ENCODE data around the gene CA9. TPM values are rescaled to one million over a fixed set of nuclear protein-coding genes. Genes with fewer than 3 reads are reported as not detected.
A peak's percentile ranks its signal among the peaks of the same experiment; 100 is the strongest.
"Not testable (repeated sequence)": the region's sequence is repeated elsewhere in the genome, so short reads cannot be mapped to it uniquely, and the experiment has no call there.

Gene CA9
- total RNA-seq (ENCODE audit: insufficient read depth, low replicate concordance), result 13.0 TPM

DNA sequence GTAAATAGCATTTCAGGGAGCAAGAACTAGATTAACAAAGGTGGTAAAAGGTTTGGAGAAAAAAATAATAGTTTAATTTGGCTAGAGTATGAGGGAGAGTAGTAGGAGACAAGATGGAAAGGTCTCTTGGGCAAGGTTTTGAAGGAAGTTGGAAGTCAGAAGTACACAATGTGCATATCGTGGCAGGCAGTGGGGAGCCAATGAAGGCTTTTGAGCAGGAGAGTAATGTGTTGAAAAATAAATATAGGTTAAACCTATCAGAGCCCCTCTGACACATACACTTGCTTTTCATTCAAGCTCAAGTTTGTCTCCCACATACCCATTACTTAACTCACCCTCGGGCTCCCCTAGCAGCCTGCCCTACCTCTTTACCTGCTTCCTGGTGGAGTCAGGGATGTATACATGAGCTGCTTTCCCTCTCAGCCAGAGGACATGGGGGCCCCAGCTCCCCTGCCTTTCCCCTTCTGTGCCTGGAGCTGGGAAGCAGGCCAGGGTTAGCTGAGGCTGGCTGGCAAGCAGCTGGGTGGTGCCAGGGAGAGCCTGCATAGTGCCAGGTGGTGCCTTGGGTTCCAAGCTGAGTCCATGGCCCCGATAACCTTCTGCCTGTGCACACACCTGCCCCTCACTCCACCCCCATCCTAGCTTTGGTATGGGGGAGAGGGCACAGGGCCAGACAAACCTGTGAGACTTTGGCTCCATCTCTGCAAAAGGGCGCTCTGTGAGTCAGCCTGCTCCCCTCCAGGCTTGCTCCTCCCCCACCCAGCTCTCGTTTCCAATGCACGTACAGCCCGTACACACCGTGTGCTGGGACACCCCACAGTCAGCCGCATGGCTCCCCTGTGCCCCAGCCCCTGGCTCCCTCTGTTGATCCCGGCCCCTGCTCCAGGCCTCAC lies at the start of gene CA9:
Gene CA9, plus strand, starts transcription at position 797 of the 893 bp plus-strand sequence. Its CDS starts 32 bp downstream, at position 829.
- DNase-seq (ENCODE audit: low spot score), result no peak

DNA sequence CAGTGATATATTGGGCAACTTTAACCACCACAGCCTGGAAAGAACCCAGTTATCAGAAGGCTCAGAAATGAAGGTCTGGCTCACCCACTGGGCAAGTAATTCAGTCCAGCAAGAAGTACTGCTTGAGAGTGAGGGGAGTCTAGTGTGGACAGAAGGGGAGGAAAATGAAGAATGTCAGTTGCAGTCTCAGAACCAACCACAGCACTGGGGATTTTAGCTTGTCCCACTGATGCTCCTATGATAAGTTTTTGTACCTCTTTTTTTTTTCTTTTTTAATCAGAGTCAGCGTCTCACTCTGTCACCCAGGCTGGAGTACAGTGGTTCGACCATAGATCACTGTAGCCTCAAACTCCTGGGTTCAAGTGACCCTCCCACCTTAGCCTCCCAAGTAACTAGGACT lies 46.2 kb upstream of the CA9 start:
- no peak for DNase-seq (ENCODE audit: low spot score)

DNA sequence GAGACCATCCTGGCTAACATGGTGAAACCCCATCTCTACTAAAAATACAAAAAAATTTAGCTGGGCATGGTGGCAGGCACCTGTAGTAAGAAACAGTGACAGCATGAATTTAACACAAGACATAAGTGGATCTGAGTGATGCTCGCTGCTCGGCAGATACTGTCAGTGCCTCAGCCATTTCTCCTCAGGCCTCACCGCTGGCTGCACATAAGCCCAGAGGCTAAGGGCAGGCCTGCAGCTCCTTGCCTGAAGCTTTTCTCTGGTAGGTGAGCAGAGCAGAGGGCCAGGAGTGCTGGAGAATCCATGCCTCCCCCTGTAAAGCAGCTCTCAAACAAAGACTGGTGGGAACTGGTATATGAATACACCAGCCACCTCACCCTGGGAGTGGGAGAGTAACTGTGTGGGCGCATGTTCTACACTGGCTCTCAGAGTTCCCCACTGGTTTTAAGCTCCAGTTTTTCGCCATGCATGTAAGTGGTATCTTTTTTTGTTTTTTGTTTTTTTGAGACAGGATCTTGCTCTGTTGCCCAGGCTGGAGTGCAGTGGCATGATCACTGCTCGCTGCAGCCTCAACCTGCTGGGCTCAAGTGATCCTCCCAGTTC lies 45.2 kb upstream of the CA9 start:
- DNase-seq (ENCODE audit: low spot score), result no peak

DNA sequence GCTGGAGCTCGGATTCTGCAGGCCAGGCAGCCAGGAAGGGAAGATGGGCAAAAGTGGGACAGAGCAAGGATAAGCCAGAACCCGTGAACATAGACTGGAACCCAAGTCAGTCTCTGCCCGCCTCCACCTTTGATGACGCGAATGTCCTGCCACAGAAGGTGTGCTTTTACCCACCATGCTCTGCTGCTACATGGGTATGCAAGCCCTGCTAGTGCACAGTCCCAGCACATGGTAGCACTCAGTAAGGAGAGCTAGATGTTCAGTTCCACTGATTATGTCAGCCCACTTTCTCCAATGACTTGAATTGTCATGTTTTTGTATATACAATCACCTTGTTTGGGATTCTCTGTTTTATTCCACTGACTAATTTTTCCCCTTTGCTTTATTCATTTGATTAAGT lies 44.1 kb upstream of the CA9 start:
- DNase-seq (ENCODE audit: low spot score), result no peak

DNA sequence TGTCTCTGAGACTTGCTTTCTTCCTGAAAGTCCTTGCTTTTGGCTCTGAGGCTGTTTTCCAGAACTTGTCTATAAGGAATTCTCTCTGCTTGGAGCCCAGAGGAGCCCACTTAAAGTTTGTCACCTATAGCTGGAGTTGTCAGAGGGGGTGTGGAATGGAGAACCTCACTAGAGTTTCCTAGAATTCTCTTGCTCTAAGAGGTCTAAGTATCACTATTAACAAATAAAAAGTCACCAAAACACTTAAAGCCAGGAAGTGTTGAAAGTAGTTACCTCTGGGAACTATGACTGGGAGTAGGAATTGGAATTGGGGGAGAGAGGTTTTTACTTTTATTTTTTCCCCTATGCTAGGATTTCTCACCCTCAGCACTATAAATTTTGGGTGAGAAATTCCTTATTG lies 38.0 kb upstream of the CA9 start:
- DNase-seq (ENCODE audit: low spot score), result no peak

DNA sequence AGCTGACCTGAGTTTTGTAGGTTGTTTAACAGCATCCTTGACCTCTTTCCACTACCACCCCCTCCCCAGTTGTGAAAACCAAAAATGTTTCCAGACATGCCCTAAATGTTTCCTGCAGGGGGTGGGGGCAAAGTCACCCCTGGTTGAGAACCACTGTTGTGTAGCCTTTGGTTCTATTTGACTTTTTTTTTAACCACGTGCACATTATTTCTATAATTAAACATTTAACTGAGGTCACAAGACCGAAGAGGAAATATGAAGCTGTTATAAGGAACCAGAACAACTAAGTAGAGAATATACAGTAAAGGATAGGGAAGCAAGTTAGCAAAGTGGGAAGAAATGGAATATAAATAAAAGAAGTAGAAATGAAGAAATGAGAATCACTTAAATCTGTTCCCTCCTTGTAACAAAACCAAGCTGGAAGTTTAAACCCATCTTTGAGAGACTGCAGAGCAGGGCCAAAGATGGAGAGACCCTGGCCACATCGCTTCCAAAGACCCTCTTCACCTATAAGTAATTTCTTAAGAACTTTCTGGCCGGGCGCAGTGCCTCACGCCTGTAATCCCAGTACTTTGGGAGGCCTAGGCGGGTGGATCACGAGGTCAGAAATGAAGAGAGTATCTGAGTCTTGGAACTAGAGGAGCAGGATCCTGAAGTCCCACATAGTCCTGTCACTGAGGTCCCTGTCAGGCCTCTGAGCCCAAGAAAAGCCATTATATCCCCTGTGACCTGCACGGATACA lies 37.4 kb upstream of the CA9 start:
- no peak for DNase-seq (ENCODE audit: low spot score)

DNA sequence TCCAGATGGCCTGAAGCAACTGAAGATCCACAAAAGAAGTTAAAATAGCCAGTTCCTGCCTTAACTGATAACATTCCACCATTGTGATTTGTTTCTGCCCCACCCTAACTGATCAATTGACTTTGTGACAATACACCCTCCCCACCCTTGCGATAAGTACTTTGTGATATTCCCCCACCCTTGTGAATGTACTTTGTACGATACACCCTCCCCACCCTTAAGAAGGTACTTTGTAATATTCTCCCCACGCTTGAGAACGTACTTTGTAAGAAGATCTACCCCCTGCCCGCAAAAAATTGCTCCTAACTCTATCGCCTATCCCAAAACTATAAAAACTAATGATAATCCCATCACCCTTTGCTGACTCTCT lies 36.9 kb upstream of the CA9 start:
- not testable (repeated sequence) for DNase-seq (ENCODE audit: low spot score)

DNA sequence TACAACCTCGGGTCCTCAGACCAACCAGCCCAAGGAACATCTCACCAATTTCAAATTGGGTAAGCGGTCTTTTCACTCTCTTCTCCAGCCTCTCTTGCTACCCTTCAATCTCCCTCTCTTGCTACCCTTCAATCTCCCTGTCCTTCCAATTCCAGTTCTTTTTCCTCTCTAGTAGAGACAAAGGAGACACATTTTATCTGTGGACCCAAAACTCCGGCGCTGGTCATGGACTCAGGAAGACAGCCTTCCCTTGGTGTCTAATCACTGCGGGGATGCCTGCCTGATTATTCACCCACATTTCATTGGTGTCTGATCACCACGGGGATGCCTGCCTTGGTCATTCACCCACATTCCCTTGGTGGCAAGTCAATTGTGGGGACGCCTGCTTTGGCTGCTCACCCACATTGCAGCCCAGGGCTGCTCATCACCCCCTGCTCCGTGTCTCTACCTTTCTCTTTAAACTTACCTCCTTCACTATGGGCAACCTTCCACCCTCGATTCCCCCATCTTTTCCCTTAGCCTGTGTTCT lies 36.2 kb upstream of the CA9 start:
- not testable (repeated sequence) for DNase-seq (ENCODE audit: low spot score)

DNA sequence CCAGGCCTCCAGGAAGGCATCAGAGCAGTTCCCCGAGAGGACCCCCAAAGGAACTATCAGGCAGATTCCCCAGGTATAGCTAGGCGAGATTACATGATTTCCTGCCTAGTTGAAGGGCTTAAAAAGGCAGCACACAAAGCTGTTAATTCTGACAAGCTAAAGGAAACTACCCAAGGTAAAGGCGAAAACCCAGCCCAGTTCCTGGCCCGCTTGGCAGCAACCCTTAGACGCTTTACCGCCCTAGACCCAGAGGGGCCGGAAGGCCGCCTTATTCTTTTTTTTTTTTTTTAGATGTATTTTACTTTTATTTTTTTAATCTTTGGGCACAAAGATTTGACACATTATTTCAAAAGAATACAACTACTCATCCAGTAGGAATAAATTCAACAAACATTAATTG lies 35.0 kb upstream of the CA9 start:
- not testable (repeated sequence) for DNase-seq (ENCODE audit: low spot score)

DNA sequence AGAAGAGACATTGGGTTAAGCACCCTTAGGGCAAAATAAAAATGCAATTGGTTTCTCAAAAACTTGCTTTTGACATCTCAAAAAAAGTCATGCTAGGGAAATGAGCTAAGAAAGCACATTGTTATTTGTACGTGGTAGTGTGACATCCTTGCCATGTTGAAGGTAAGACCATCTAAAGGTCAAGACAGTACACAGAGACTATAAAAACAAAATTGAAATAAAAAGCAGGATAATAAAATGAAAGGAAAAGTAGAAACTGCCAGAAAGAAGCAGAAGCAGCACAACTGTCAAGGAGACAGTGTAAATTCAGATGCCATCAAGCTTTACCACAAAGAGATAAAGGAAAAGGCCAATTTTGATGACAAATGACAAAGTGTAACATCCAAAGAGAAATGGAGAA lies 34.5 kb upstream of the CA9 start:
- not testable (repeated sequence) for DNase-seq (ENCODE audit: low spot score)

DNA sequence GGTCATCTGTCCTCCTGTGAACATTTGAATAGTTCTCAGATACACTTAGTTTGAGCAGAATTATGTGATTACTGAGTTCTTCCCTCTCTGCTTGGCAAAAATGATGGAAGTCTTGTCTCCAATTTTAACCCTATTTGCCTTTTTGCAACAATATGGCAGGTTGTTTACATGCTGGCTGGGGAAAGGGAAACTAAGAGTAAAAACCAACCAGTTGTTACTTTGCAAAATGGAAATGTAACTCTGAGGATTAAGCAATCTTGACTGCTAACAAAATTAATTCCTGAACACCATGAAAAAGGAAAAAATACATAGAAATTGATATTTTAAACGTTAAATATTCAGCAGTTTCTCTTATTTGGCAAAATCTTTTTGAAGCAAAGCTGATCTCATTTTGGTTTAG lies 34.1 kb upstream of the CA9 start:
- DNase-seq (ENCODE audit: low spot score), result no peak

DNA sequence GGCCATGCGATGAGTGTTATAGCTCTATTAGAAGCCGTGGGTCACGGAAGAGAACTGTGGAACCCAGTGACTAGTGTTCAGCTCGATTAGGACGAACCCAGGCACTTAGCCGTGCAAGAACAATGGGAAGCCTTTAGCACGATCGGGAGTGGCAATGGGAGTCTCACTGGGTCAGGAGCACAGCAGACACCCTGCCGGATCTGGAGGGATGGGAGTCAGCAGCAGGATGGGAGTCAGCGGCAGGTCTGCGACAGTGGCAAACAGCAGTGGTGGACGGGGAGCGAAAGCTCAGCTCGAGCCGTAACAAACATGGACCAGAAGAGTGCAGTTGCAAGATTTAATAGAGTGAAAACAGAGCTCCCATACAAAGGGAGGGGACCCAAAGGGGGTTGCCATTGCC lies 33.3 kb upstream of the CA9 start:
- not testable (repeated sequence) for DNase-seq (ENCODE audit: low spot score)

DNA sequence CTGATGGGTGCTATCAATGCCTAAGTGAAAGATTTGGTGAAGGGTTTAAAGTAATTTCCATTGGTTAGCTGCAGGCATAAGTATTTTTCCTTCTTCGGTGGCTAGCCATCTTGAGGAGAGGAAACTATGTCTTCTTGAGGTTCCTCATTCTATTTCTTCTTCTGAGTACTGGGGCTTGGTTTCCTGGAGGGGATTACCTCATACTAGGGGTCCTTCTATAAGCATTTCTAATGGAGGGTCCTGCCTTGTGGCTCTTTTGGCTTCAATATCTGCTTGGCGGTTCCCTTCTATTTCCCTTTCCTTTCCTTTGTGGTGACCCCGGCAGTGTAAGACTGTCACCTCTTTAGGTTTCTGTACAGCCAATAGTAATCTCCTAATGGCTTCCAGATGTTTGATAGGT lies 32.2 kb upstream of the CA9 start:
- DNase-seq (ENCODE audit: low spot score), result not testable (repeated sequence)

DNA sequence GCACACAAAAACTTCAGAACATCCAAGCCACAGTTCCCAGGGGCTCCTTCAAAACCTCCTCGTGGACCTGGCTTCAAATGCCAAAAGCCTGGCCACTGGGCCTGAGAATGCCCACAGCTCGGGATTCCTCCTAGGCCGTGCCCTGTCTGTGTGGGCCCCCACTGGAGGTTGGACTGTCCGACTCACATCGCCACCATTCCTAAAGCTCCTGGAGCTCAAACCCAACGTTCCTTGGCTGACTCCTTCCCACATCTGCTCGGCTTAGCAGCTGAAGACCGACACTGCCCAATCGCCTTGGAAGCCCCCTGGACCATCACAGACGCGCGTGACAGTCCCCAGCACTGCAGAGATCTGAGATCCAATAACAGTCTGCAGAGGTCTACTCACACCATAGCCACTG lies 30.7 kb upstream of the CA9 start:
- no peak for DNase-seq (ENCODE audit: low spot score)

DNA sequence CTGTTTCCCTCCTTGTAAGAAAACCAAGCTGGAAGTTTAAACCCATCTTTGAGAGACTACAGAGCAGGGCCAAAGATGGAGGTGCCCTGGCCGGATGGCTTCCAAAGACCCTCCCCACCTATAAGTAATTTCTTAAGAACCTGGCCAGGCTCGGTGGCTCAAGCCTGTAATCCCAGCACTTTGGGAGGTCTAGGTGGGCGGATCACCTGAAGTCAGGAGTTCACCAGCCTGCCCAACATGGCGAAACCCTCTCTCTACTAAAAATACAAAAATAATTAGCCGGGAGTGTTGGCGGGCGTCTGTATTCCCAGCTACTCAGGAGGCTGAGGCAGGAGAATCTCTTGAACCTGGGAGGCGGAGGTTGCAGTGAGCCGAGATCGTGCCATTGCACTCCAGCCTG lies 28.0 kb upstream of the CA9 start:
- not testable (repeated sequence) for DNase-seq (ENCODE audit: low spot score)

DNA sequence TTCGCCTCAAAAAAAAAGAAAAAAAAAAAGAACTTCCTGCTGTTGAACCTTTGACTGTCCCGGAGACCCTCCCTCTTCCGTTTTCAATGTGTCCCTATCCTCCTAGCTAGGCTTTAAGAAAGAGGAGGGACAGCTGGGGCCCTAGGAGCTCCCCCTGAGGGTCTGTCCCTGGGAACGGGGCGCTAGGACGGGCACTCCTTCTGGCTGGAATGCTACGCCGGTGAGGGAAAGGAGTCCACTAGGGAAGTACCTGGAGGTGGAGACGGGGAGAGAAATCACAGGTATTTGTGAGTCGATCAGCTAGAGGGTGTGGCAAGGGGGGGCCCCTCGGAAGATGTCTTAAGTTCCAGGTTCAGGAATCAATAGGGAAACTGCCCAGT lies 27.6 kb upstream of the CA9 start:
- no peak for DNase-seq (ENCODE audit: low spot score)

DNA sequence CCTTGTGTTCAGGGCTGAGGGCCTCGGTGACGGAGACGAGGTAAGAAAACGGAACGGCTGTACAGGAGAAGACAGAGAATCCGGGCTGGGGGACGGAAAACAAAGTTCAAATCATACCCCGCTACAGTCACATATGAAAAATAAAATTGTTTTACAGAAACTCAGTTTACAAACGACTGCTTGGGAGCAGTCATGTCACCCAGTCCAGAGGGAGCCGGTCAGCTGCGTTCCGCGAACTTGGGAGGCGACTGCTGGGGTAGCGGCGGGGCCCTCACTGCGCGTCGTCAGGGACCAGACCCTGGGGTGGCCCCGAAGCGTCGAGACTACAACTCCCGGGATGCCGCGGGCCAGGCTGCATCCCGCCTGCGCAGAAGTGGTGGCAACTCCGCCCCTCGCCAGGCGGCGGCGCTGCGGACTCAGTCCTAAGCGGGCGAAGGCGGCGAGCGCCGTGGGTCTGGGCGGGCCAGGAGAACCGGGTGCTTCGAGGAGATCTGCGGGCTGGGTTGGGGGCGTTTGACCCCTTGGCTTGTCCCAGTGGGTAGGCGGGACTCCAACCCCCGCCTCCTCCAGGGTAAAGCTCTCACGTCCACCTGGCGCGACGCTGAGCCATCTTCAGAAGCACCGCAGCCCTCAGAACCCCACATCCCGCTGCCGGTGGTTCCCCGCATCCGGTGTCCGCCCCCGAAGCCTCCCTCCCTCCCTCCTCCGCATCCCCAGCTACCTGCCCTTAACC lies 27.0 kb upstream of the CA9 start:
- DNase-seq (ENCODE audit: low spot score), result peak; percentile 96

DNA sequence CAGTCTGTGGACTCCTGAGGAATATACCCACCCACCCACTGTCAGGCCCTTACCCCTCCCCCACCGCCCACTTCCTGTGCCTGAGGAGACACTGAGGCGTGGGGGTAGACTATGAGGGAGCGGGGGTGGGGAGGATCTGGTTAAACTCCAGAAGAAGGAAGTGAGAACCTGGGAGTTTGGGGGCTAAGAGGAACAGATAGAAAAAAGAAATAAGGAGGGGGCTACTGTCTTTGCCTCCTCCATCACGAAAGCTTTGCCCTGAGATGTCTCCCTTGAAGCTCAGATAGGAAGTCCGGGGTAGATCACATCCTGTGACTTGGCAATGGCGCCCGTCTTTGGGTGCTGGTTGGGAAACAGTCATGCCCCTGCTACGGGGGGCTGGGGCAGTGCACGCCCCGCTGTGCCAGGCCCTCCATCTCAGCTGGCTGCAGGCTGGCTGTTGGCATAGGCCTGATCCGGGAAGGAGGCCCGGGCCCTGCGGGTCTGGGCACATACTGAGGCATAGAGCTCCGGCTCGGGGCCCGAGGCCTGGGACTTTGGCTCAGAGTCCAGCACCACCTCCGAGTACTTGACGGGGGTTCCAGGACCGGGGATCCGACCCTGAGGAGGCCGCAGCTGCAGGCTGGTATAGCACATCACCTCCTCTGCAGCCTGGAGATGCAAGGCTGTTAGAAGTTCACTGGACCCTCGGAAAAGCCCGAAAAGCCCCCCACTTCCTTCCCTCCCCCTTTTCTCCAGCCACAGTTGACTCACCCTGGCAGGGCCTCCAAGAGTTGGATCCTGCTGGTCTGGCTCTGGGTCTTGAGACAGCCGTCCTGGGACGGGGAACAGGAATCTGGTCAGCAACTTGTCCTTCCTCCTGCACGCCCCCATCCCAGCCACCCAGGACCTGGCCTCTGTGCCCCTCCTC lies 24.0 kb upstream of the CA9 start:
- DNase-seq (ENCODE audit: low spot score), result no peak

DNA sequence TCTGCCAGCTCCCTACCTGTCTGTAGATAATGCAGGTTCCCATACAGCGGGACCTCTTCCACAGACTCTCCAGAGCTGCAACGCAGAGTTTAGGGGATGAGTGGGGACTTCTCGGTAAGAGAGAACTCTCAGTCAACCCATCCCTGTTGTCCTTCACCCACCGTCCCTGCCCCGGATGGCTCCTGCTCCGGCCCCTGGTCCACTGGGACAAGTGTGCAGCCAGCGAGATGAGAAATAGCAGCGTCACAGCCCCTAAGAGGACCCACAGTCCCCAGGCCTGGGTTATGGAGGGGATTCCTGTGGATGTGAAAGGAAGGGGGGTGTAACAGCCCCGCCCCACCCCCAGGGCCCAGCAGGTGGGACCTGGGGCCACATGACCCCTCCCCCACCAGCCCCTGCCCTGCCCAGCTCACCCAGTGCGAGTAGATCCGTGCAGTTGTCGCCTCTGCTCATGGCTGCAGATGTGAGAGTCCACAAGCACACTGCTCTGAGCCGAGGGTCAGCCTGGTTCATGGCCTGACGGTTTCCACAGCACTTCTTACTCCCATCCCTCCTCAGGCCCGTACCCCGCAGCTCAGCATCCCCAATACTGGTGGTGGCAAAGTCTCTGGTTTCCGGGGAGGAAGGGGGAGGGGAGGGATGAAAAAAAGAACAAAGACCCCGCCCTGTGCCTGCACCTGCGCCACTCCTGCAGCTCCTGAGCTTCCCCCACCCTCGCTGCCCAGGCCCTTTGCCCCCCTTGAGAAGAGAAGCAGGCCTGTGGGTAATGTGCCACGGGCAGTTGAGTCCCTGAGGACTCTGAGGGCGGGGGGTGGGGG lies 23.2 kb upstream of the CA9 start, which contains the start of gene SIT1:
Gene SIT1, minus strand, starts transcription at position 591 of the 818 bp plus-strand sequence. Its CDS starts 78 bp downstream, at position 513.
- DNase-seq (ENCODE audit: low spot score), result no peak

All from umbilical cord (tissue), 2 donors.